Liver (tissue), 9 donors: ENCODE results near the gene PLEKHA8. TPM values are rescaled to one million over a fixed set of nuclear protein-coding genes. Genes with fewer than 3 reads are reported as not detected.

ENCODE experiments used
- DNase-seq: peaks from one replicate; pipeline ENCODE4 v3.0.0-alpha.2; 2017; ENCODE audit warnings: low spot score
- H3K27ac ChIP-seq, 2 donors: one replicate each; pipeline ENCODE4 v1.7.0; 2013; ENCODE audit warnings: inconsistent platforms in 2 of 2, low read length in 2 of 2, control low read depth in 1 of 2, low read depth in 1 of 2, mild to moderate bottlenecking in 1 of 2
- H3K27me3 ChIP-seq, 4 donors: one replicate each; pipeline versions ENCODE4 v1.6.1 to v1.7.0; 2013; ENCODE audit warnings: low read length in 3 of 4, inconsistent platforms in 1 of 4, mild to moderate bottlenecking in 1 of 4, moderate library complexity in 1 of 4; ENCODE audit not compliant: control insufficient read depth in 4 of 4, insufficient read depth in 4 of 4
- H3K36me3 ChIP-seq, 4 donors: one replicate each; pipeline versions ENCODE4 v1.6.1 to v1.7.0; 2013; ENCODE audit warnings: low read length in 3 of 4, mild to moderate bottlenecking in 3 of 4, low read depth in 1 of 4, moderate library complexity in 1 of 4; ENCODE audit not compliant: control insufficient read depth in 4 of 4, insufficient read depth in 3 of 4
- H3K4me1 ChIP-seq, 4 donors: one replicate each; pipeline versions ENCODE4 v1.6.1 to v1.7.0; 2013; ENCODE audit warnings: low read length in 3 of 4, mild to moderate bottlenecking in 3 of 4, moderate library complexity in 1 of 4; ENCODE audit not compliant: control insufficient read depth in 4 of 4, insufficient read depth in 4 of 4
- H3K4me3 ChIP-seq, 3 donors: one replicate each; pipeline versions ENCODE4 v1.6.1 to v1.7.0; 2013; ENCODE audit warnings: low read length in 3 of 3, control low read depth in 1 of 3, low read depth in 1 of 3, mild to moderate bottlenecking in 1 of 3
- H3K9ac ChIP-seq, 2 donors: one replicate each; pipeline ENCODE4 v1.7.0; 2013; ENCODE audit warnings: low read length in 2 of 2, mild to moderate bottlenecking in 2 of 2, moderate library complexity in 2 of 2, control low read depth in 1 of 2, low read depth in 1 of 2
- H3K9me3 ChIP-seq, 4 donors: one replicate each; pipeline versions ENCODE4 v1.6.1 to v1.7.0; 2013; ENCODE audit warnings: low read length in 3 of 4; ENCODE audit not compliant: control insufficient read depth in 4 of 4
- EGR1 ChIP-seq, 2 donors: IDR thresholded peaks; 2 replicates each; pipeline ENCODE4 v1.6.1; 2016 to 2018; ENCODE audit warnings: antibody characterized with exemption in 2 of 2, low read depth in 2 of 2
- FOXA1 ChIP-seq: IDR thresholded peaks from 2 replicates; pipeline ENCODE4 v1.6.1; 2016; ENCODE audit warnings: antibody characterized with exemption
- FOXA2 ChIP-seq: IDR thresholded peaks from 2 replicates; pipeline ENCODE4 v1.6.1; 2016; ENCODE audit warnings: antibody characterized with exemption
- GABPA ChIP-seq, 2 donors: IDR thresholded peaks in 1 of 2; conservative IDR thresholded peaks in 1 of 2; 2 replicates each; pipeline ENCODE4 v1.6.1; 2016; ENCODE audit warnings: antibody characterized with exemption in 2 of 2, mild to moderate bottlenecking in 1 of 2, moderate library complexity in 1 of 2
- HNF4A ChIP-seq, 2 donors: conservative IDR thresholded peaks; 2 replicates each; pipeline ENCODE4 v1.6.1; 2016; ENCODE audit warnings: antibody characterized with exemption in 2 of 2, mild to moderate bottlenecking in 2 of 2
- HNF4G ChIP-seq: IDR thresholded peaks from 2 replicates; pipeline ENCODE4 v1.6.1; 2016; ENCODE audit warnings: antibody characterized with exemption
- JUND ChIP-seq, 2 donors: IDR thresholded peaks; 2 replicates each; pipeline ENCODE4 v1.6.1; 2016; ENCODE audit warnings: antibody characterized with exemption in 2 of 2
- NR2F2 ChIP-seq: IDR thresholded peaks from 2 replicates; pipeline ENCODE4 v1.6.1; 2016; ENCODE audit warnings: antibody characterized with exemption
- RAD21 ChIP-seq, 2 donors: IDR thresholded peaks; 2 replicates each; pipeline ENCODE4 v1.6.1; 2016; ENCODE audit warnings: antibody characterized with exemption in 2 of 2, mild to moderate bottlenecking in 2 of 2
- RXRA ChIP-seq, 2 donors: IDR thresholded peaks; 2 replicates each; pipeline ENCODE4 v1.6.1; 2017 to 2018; ENCODE audit warnings: antibody characterized with exemption in 2 of 2, mild to moderate bottlenecking in 1 of 2
- SP1 ChIP-seq: IDR thresholded peaks from 2 replicates; pipeline ENCODE4 v1.6.1; 2018; ENCODE audit warnings: antibody characterized with exemption, mild to moderate bottlenecking
- TAF1 ChIP-seq: conservative IDR thresholded peaks from 2 replicates; pipeline ENCODE4 v1.6.1; 2016; ENCODE audit warnings: antibody characterized with exemption, mild to moderate bottlenecking
- YY1 ChIP-seq: IDR thresholded peaks from 2 replicates; pipeline ENCODE4 v1.6.1; 2016; ENCODE audit warnings: antibody characterized with exemption, mild to moderate bottlenecking
- WGBS: extraction: QIAGEN DNeasy Blood & Tissue Kit; methylation state at CpG from one replicate; pipeline ENCODE4 v1.1.7; 2013; 5-methylcytosine and 5-hydroxymethylcytosine counted together
- polyA plus RNA-seq, 2 donors: library from polyadenylated mRNA; stranded (reverse) in 1 of 2; unstranded in 1 of 2; fragments of 200-250 nt in 1 of 2; fragments of >200 nt in 1 of 2; fragmentation: Nextera tagmentation in 1 of 2; extraction: Ambion mirVana in 1 of 2; gene quantifications; one replicate each; pipeline versions ENCODE4 v1.2.1 to v1.2.3, GENCODE V29; 2013 to 2015
- total RNA-seq, 2 donors: library from RNA; depleted of rRNA; stranded (reverse); fragments of >200 nt; gene quantifications; one replicate each; pipeline ENCODE4 v1.2.3, GENCODE V29; 2014
- TF ChIP-seq, protein P1 (sequence below): IDR thresholded peaks from 2 replicates; pipeline ENCODE4 v1.6.1; 2016; ENCODE audit warnings: antibody characterized with exemption
- TF ChIP-seq, protein P2 (sequence below): IDR thresholded peaks from 2 replicates; pipeline ENCODE4 v1.6.1; 2016; ENCODE audit warnings: antibody characterized with exemption
- TF ChIP-seq, protein P3 (sequence below): fragments of 150-350 bp; IDR thresholded peaks from 2 replicates; pipeline ENCODE4 v1.5.1; 2017; ENCODE audit warnings: improper control_type of control experiment, low read depth, low read length; ENCODE audit not compliant: missing input control
- donor health status: healthy.
- donor health status: healthy.
- donor health status: healthy.
- donor health status: healthy.
- donor health status: healthy.

Gene PLEKHA8
- total and polyA plus RNA-seq, 4 donors: 1.0 to 5.4 (median 2.4) TPM

DNA sequence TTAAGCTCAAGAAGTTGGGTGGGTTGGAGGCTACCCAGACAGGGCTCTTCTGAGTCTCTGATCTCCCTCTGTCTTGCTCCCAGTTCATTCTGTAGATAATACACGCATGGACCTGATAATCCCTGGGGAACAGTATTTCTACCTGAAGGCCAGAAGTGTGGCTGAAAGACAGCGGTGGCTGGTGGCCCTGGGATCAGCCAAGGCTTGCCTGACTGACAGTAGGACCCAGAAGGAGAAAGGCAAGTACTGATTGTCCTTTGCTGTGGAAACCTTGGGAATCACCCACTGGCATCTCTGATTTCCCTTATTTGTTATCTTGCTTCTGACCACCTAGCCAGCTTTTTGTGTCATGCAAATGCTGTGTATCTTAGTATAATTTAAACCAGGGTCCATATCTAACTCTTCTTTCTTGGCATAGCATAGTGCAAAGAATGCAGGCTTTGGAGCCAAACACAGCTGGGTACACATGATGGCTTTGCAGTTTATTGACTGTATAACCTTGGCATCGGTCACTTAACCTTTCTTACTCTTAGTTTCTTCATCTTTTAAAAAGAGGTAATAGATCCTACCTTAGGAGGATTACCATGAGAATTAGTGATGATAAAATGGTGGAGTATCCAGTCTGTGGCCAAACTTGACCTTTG is 18.0 kb downstream of the PLEKHA8 start:
- H3K4me1 ChIP-seq: peaks cover 3 to 22% (median 20%) of the 10 kb centered on the region in 4 donors
- H3K27me3 ChIP-seq: no peaks in the 10 kb centered on the region
- H3K36me3 ChIP-seq: peaks cover 0 to 4% (median 0%) of the 10 kb centered on the region in 4 donors
- no peak for DNase-seq
- no peaks in the 10 kb centered on the region for H3K9me3 ChIP-seq
- no peak overlapping the region for H3K9ac ChIP-seq
- no peak overlapping the region for H3K27ac ChIP-seq
- H3K4me3 ChIP-seq: no peak overlapping the region
- 64% methylated on average over 3 of the region's 3 CpGs for WGBS
- TF ChIP-seq FOXA2: no peak
- TF ChIP-seq TAF1: no peak
- TF ChIP-seq NR2F2: no peak
- TF ChIP-seq, protein P1, sequence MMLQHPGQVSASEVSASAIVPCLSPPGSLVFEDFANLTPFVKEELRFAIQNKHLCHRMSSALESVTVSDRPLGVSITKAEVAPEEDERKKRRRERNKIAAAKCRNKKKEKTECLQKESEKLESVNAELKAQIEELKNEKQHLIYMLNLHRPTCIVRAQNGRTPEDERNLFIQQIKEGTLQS: no peak
- no peak for TF ChIP-seq HNF4A (conservative IDR thresholded peaks at IDR 0.05)
- TF ChIP-seq, protein P2, sequence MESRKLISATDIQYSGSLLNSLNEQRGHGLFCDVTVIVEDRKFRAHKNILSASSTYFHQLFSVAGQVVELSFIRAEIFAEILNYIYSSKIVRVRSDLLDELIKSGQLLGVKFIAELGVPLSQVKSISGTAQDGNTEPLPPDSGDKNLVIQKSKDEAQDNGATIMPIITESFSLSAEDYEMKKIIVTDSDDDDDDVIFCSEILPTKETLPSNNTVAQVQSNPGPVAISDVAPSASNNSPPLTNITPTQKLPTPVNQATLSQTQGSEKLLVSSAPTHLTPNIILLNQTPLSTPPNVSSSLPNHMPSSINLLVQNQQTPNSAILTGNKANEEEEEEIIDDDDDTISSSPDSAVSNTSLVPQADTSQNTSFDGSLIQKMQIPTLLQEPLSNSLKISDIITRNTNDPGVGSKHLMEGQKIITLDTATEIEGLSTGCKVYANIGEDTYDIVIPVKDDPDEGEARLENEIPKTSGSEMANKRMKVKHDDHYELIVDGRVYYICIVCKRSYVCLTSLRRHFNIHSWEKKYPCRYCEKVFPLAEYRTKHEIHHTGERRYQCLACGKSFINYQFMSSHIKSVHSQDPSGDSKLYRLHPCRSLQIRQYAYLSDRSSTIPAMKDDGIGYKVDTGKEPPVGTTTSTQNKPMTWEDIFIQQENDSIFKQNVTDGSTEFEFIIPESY: no peak
- no peak for TF ChIP-seq FOXA1
- TF ChIP-seq GABPA (IDR thresholded peaks at IDR 0.05 in 1 of 2, conservative IDR thresholded peaks at IDR 0.05 in 1 of 2): no peak
- TF ChIP-seq, protein P3, sequence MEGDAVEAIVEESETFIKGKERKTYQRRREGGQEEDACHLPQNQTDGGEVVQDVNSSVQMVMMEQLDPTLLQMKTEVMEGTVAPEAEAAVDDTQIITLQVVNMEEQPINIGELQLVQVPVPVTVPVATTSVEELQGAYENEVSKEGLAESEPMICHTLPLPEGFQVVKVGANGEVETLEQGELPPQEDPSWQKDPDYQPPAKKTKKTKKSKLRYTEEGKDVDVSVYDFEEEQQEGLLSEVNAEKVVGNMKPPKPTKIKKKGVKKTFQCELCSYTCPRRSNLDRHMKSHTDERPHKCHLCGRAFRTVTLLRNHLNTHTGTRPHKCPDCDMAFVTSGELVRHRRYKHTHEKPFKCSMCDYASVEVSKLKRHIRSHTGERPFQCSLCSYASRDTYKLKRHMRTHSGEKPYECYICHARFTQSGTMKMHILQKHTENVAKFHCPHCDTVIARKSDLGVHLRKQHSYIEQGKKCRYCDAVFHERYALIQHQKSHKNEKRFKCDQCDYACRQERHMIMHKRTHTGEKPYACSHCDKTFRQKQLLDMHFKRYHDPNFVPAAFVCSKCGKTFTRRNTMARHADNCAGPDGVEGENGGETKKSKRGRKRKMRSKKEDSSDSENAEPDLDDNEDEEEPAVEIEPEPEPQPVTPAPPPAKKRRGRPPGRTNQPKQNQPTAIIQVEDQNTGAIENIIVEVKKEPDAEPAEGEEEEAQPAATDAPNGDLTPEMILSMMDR: no peak
- no peak for TF ChIP-seq JUND (IDR thresholded peaks at IDR 0.05)
- no peak for TF ChIP-seq EGR1 (IDR thresholded peaks at IDR 0.05; ENCODE audit: low read depth in 2 of 2)
- TF ChIP-seq HNF4G: no peak
- TF ChIP-seq RXRA (IDR thresholded peaks at IDR 0.05): no peak
- no peak for TF ChIP-seq YY1
- no peak for TF ChIP-seq RAD21 (IDR thresholded peaks at IDR 0.05)

DNA sequence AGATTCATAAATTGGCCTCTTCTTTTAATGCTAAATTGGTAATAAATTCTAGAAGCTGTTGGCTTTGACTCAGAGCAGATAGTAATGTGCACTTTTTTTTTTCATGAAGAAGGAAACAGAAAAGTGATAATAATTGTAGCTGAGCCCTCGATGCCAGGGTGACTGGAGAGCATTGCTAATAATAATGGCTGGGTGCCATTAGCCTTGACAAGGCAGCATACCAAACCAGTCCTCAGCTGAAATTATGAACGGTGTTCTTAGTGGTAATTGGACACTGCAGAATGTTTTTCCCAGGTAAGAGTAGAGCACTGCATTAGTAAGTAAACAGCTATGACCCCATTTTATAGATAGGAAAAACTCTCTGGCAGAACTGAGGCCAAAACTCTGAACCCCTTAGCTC is 18.9 kb downstream of the PLEKHA8 start:
- H3K36me3 ChIP-seq: peaks cover 0 to 6% (median 1%) of the 10 kb centered on the region in 4 donors
- DNase-seq: no peak

DNA sequence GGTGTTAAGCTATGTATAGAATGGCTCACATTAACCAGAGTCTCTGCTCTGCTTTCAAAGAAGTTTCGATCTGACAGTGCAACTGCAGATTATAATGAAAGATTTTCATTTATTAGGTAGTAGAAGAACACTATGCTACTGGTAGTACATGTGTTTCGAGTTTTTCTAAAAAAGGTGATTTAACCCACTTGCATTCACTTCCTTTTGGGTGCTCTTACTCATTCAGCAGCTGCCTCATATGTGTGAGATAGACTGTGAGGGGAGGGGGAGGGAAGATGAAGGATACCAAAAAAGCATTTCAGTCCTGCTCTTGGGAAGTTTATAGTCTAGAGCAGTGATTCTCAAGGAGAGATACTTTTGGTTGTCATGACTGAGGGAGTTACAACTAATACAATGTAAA is 20.4 kb downstream of the PLEKHA8 start:
- no peaks in the 10 kb centered on the region for H3K9me3 ChIP-seq
- no peak overlapping the region for H3K27ac ChIP-seq
- 95% methylated on average over 2 of the region's 2 CpGs for WGBS
- H3K27me3 ChIP-seq: no peaks in the 10 kb centered on the region
- no peak for DNase-seq
- H3K36me3 ChIP-seq: peaks cover 0 to 6% (median 2%) of the 10 kb centered on the region in 4 donors
- no peak overlapping the region for H3K9ac ChIP-seq
- H3K4me3 ChIP-seq: no peak overlapping the region
- no peak for TF ChIP-seq FOXA2
- no peak for TF ChIP-seq RXRA (IDR thresholded peaks at IDR 0.05)
- TF ChIP-seq, protein P1: no peak
- TF ChIP-seq SP1: no peak
- no peak for TF ChIP-seq TAF1
- no peak for TF ChIP-seq RAD21 (IDR thresholded peaks at IDR 0.05)
- no peak for TF ChIP-seq NR2F2
- no peak for TF ChIP-seq FOXA1
- TF ChIP-seq EGR1 (IDR thresholded peaks at IDR 0.05; ENCODE audit: low read depth in 2 of 2): no peak
- peaks cover 3 to 27% (median 23%) of the 10 kb centered on the region in 4 donors for H3K4me1 ChIP-seq

More for the DNA sequence above, 18.9 kb downstream of the PLEKHA8 start:
- no peak for TF ChIP-seq RAD21 (IDR thresholded peaks at IDR 0.05)
- Histone ChIP-seq H3K4me3 (no peak overlapping the region), H3K4me1 (peaks cover 3 to 22% (median 20%) of the 10 kb centered on the region in 4 donors), H3K9me3 (no peaks in the 10 kb centered on the region), H3K27me3 (no peaks in the 10 kb centered on the region), H3K9ac (no peak overlapping the region), H3K27ac (no peak overlapping the region)
- WGBS: 47% methylated on average over 2 of the region's 2 CpGs
